ENCODE results near the gene CSAG2. TPM values are rescaled to one million over a fixed set of nuclear protein-coding genes. Genes with fewer than 3 reads are reported as not detected.

The CSAG2 gene, protein sequence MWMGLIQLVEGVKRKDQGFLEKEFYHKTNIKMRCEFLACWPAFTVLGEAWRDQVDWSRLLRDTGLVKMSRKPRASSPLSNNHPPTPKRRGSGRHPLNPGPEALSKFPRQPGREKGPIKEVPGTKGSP
- not detected in 2 replicates for total RNA-seq

DNA sequence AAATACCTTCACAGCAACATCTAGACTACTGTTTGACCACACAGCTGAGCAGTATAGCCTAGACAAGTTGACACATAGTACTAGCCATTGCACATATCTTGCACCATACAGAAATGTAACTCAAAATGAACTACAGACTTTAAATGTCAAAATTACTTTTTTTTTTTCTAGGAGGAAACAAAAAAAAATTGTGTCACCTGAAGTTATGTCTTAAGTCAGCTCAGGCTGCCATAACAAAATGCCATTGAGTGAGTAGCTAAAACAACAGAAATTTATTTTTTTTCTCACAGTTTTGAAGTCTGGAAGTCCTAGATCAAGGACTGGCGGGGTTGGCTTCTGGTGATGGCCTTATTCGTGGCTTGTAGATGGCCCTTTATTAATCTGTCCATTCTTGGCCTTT is at the start of gene CSAG2:
Gene CSAG2, minus strand, starts transcription at position 101 of the 400 bp plus-strand sequence. CDS start 161 bp downstream, outside the sequence.

DNA sequence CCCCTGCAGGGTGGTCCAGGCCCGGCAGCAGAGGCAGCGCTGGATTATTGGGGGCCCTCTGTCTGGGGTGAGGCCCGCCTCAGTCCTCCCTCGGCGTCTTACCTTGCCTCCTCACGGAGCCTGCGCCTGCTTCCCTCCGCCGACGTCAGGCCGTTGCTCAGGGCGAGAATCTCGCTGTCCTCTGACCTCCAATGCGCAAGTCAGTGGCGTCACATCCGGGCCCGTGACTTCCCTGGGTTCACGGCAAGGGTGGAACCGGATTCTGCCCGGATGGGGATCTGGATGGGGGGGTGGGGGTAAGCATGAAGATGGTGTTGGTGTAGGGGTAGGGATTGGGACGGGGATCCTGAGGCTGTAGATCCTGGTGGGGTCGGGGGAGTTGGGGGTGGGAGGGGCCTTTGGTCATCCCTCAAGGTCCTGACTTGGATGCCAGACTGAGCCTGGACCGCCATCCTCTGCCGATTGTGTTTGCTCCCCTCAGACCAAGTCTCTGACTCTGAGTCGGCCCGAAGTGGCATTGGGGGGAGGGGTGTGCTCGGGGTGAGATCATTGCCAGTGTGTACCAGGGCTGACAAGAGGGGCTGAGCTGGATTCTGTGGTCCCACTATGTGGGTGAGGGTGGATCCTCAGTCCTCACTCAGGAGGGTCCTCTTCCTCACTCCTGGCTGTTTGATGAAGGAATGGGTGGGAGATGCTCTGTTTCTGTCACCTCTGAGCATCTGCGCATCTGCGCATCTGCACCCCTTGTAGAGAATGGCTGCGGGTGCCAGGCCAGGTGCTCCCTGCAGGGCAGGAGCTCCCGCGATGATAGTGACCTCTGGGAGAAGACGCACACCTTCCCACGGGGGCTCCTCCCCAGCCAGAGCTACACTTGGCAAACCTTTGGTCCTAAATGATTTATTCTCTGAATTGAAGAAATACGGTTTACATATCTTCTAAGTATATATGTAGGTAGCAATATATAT is 44.9 kb upstream of the CSAG2 start, which contains the start of gene MAGEA2:
Gene MAGEA2, minus strand, starts transcription at position 157 of the 965 bp plus-strand sequence. CDS start 2,479 bp downstream, outside the sequence.

DNA sequence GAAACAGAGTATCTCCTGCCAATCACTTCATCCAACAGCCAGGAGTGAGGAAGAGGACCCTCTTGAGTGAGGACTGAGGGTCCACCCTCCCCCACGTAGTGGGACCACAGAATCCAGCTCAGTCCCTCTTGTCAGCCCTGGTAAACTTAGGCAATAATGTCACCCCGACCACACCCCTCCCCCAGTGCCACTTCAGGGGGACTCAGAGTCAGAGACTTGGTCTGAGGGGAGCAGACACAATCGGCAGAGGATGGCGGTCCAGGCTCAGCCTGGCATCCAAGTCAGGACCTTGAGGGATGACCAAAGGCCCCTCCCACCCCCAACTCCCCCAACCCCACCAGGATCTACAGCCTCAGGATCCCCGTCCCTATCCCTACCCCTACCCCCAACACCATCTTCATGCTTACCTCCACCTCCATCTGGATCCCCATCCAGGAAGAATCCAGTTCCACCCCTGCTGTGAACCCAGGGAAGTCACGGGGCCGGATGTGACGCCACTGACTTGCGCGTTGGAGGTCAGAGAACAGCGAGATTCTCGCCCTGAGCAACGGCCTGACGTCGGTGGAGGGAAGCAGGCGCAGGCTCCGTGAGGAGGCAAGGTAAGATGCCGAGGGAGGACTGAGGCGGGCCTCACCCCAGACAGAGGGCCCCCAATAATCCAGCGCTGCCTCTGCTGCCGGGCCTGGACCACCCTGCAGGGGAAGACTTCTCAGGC is 24.3 kb upstream of the CSAG2 start, which contains the start of the genes CSAG1 and MAGEA12:
Gene CSAG1, minus strand, starts transcription at position 461 of the 715 bp plus-strand sequence. CDS start 1,261 bp downstream, outside the sequence.
Gene MAGEA12, plus strand, starts transcription at position 497 of the 715 bp plus-strand sequence. CDS start 2,405 bp downstream, outside the sequence.

GRCh38 chrX:152713815-152714787 is 5.0 kb upstream of the CSAG2 start, which contains the start of gene MAGEA2B:
Gene MAGEA2B, plus strand, starts transcription at chrX:152714628. Its CDS starts 2,479 bp downstream, at chrX:152717107.

DNA sequence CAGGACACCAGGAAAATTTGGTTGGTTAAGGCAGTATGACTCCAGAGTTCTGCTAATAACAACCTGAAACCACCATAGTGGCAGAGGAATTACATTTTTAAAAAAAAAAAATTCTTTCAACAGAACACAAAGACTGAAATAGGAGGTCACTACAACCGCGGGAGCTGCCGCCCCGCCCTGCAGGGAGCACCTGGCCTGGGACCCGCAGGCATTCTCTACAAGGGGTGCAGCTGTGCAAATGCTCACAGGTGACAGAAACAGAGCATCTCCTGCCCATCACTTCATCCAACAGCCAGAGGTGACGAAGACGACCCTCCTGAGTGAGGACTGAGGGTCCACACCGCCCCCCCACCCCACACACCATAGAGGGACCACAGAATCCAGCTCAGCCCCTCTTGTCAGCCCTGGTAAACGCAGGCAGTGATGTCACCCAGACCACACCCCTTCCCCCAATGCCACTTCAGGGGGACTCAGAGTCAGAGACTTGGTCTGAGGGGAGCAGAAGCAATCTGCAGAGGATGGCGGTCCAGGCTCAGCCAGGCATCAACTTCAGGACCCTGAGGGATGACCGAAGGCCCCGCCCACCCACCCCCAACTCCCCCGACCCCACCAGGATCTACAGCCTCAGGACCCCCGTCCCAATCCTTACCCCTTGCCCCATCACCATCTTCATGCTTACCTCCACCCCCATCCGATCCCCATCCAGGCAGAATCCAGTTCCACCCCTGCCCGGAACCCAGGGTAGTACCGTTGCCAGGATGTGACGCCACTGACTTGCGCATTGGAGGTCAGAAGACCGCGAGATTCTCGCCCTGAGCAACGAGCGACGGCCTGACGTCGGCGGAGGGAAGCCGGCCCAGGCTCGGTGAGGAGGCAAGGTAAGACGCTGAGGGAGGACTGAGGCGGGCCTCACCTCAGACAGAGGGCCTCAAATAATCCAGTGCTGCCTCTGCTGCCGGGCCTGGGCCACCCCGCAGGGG is 10.8 kb downstream of the CSAG2 start, which contains the start of gene MAGEA3:
Gene MAGEA3, plus strand, starts transcription at position 843 of the 980 bp plus-strand sequence. CDS start 2,039 bp downstream, outside the sequence.

Other genes with a start within 250 kb of the CSAG2 start
- under 0.01 TPM in 2 replicates for gene GABRQ, start 71.4 kb downstream of the CSAG2 start, total RNA-seq
- gene MAGEA3, start 10.5 kb downstream of the CSAG2 start, total RNA-seq, result not detected in 2 replicates
- not detected in 2 replicates for gene MAGEA2B, start 5.4 kb upstream of the CSAG2 start, total RNA-seq
- gene CSAG1, start 24.4 kb upstream of the CSAG2 start, total RNA-seq, result not detected in 2 replicates
- gene MAGEA12, start 24.5 kb upstream of the CSAG2 start, total RNA-seq, result not detected in 2 replicates
- gene MAGEA2, start 44.6 kb upstream of the CSAG2 start, total RNA-seq, result 0.16 TPM in 1 of 2 replicates, not detected in the other
- gene CSAG3, start 49.9 kb upstream of the CSAG2 start, total RNA-seq, result not detected in 2 replicates
- not detected in 2 replicates for gene MAGEA6, start 60.4 kb upstream of the CSAG2 start, total RNA-seq
- 36.6 and 55.8 TPM in 2 replicates for gene CETN2, start 121.5 kb upstream of the CSAG2 start, total RNA-seq
- gene NSDHL, start 121.8 kb upstream of the CSAG2 start, total RNA-seq, result 13.7 and 18.4 TPM in 2 replicates
- 0.94 and 1.7 TPM in 2 replicates for gene ZNF185, start 188.8 kb upstream of the CSAG2 start, total RNA-seq